ENCODE data around the gene ADAMTSL2.
"Not testable (repeated sequence)": the region's sequence is repeated elsewhere in the genome, so short reads cannot be mapped to it uniquely, and the experiment has no call there.

ADAMTSL2 gene

DNA sequence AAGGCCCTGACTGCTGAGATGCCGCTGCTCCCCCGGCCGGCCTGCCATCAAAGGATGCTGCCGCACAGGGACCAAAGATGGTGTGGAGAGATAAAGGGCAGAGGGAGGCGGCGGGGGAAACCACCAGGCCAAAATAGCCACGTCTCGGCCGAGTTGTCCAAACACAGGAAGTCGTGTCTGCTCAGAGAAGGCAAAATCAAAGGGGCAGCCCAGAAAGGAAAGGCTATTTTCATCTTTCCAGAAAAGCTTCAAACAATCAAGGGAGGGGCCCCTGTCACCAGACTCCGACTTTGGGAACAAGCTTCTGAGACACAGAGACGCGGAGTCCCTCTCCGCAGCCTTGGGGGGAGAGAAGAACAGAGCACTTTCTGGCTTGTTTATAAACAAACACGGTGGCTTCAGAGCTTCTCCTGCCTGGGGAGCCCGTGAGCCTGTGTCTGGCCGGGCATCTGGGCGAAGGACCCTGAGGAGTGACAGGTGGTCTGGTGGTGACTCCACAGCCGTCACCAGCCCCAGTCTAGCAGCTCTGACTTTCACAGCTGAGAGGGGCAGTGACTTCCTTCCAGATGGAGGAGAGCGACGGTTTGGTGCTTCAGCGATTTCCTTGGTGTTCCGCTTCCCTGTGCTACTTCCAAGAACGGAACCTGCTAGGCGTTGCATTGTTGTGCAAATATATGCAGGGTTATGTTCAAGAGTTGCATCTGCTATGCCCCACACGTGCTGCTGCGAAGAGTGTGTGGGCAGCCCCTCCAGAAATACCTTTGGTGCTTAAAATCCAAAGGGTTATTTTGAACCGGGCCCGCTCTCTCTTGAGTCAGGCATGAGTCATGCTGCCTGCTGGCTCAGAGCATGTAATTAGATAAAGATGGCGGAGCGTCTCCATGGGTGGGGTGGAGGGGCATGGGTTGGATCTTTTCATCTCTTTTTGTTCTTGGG is 24.0 kb downstream of the ADAMTSL2 start:
- Histone ChIP-seq H3K36me3 (ENCODE audit: insufficient read depth, low read depth, low read length) (no peaks in the 10 kb centered on the region), H3K9ac (ENCODE audit: low read depth, low read length) (no peak overlapping the region; the same call in 1 of the 2 replicates), H3K27me3 (ENCODE audit: insufficient read depth, low read length) (no peaks in the 10 kb centered on the region), H3K4me1 (ENCODE audit: insufficient read depth, low read length) (peaks cover 6% of the 10 kb centered on the region; the same call in 1 of the 2 replicates), H3K27ac (ENCODE audit: low read length) (no peak overlapping the region), H3K9me3 (ENCODE audit: insufficient read depth, low read depth, low read length) (no peaks in the 10 kb centered on the region), H3K4me3 (ENCODE audit: low read length) (no peak overlapping the region; the same call in 1 of the 2 replicates)

- H3K36me3 ChIP-seq (ENCODE audit: insufficient read depth, low read depth, low read length): no peaks in the 10 kb centered on the region
- H3K9ac ChIP-seq (ENCODE audit: low read depth, low read length): no peak overlapping the region
- no peak overlapping the region for H3K27ac ChIP-seq (ENCODE audit: low read length)
- H3K4me3 ChIP-seq (ENCODE audit: low read length): no peak overlapping the region
- H3K4me1 ChIP-seq (ENCODE audit: insufficient read depth, low read length): peaks cover 6% of the 10 kb centered on the region; the same call in 1 of the 2 replicates
- H3K27me3 ChIP-seq (ENCODE audit: insufficient read depth, low read length): no peaks in the 10 kb centered on the region
- H3K9me3 ChIP-seq (ENCODE audit: insufficient read depth, low read depth, low read length): no peaks in the 10 kb centered on the region
Observed at GRCh38 chr9:133560311-133560710, 25.8 kb downstream of the ADAMTSL2 start.

DNA sequence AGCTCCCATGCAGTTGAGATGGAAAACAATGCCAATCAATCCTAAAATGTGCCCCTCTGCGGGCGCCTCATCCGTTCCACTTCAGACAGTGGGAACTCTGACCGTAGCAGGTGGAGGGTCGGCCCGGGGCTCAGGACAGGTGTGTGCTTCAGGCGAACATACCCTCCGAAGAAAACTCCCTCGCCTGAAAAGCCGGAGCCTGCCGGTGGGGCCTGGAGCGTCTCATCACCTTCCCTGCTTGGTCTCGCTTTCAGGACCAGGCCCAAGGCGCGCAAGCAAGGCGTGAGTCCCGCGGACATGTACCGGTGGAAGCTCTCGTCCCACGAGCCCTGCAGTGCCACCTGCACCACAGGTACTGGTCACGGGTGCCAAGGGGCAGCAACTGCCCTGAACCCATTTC is 26.4 kb downstream of the ADAMTSL2 start:
- Histone ChIP-seq H3K27ac (ENCODE audit: low read length) (no peak overlapping the region), H3K9ac (ENCODE audit: low read depth, low read length) (no peak overlapping the region), H3K9me3 (ENCODE audit: insufficient read depth, low read depth, low read length) (no peaks in the 10 kb centered on the region), H3K27me3 (ENCODE audit: insufficient read depth, low read length) (no peaks in the 10 kb centered on the region), H3K4me3 (ENCODE audit: low read length) (no peak overlapping the region), H3K36me3 (ENCODE audit: insufficient read depth, low read depth, low read length) (no peaks in the 10 kb centered on the region), H3K4me1 (ENCODE audit: insufficient read depth, low read length) (peaks cover 6% of the 10 kb centered on the region; the same call in 1 of the 2 replicates)

DNA sequence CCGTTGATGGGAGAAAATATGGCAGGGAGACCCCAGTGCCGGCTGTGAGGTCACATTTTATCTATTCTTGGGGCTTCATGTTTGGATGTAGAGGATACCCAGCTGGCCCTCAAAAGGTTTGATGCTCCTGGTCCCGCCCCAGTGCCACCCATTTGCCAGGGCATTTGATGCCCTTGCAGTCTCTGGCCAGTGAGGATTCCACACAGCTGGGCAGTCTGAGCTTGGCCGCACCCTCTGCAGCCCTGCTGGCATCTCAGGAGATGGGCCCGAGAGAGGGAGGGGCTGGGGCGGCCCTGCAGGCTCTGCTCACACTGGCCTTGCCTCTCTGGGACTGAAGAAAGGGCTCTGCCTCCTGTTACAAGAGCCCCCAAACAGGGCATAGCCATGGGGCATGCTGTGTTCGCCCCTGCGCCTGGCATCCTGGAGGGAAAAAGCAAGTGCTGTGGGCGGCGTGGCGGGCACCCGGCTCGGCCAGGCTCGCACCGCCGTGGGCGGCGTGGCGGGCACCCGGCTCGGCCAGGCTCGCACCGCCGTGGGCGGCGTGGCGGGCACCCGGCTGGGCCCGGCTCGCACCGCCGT is 27.6 kb downstream of the ADAMTSL2 start:
- no peak overlapping the region for H3K27ac ChIP-seq (ENCODE audit: low read length)
- H3K4me3 ChIP-seq (ENCODE audit: low read length): no peak overlapping the region
- no peak overlapping the region for H3K9ac ChIP-seq (ENCODE audit: low read depth, low read length)
- H3K27me3 ChIP-seq (ENCODE audit: insufficient read depth, low read length): no peaks in the 10 kb centered on the region
- H3K36me3 ChIP-seq (ENCODE audit: insufficient read depth, low read depth, low read length): no peaks in the 10 kb centered on the region
- peaks cover 6% of the 10 kb centered on the region; the same call in 1 of the 2 replicates for H3K4me1 ChIP-seq (ENCODE audit: insufficient read depth, low read length)
- H3K9me3 ChIP-seq (ENCODE audit: insufficient read depth, low read depth, low read length): no peaks in the 10 kb centered on the region

DNA sequence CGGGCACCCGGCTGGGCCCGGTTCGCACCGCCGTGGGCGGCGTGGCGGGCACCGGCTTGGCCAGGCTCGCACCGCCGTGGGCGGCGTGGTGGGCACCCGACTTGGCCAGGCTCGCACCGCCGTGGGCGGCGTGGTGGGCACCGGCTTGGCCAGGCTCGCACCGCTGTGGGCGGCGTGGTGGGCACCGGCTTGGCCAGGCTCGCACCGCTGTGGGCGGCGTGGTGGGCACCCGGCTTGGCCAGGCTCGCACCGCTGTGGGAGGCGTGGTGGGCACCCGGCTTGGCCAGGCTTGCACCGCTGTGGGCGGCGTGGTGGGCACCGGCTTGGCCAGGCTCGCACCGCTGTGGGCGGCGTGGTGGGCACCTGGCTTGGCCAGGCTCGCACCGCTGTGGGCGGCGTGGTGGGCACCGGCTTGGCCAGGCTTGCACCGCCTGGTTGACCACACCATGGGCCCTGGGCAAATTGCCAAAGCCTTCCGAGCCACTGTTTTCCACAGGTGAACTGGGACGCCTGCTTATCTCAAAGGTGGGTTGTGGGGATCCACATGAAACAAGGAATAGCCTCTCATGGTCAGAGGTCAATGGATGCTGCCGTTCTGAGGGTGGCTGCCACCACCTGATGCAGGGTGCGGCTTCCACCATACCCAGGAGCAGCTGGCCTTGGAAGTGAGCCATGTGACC is 28.2 kb downstream of the ADAMTSL2 start:
- Histone ChIP-seq H3K36me3 (ENCODE audit: insufficient read depth, low read depth, low read length) (no peaks in the 10 kb centered on the region), H3K9me3 (ENCODE audit: insufficient read depth, low read depth, low read length) (no peaks in the 10 kb centered on the region), H3K9ac (ENCODE audit: low read depth, low read length) (no peak overlapping the region), H3K27me3 (ENCODE audit: insufficient read depth, low read length) (no peaks in the 10 kb centered on the region), H3K27ac (ENCODE audit: low read length) (no peak overlapping the region), H3K4me3 (ENCODE audit: low read length) (no peak overlapping the region), H3K4me1 (ENCODE audit: insufficient read depth, low read length) (peaks cover 6% of the 10 kb centered on the region; the same call in 1 of the 2 replicates)

GRCh38 chr9:133563291-133563796 is 28.8 kb downstream of the ADAMTSL2 start:
- no peaks in the 10 kb centered on the region for H3K9me3 ChIP-seq (ENCODE audit: insufficient read depth, low read depth, low read length)
- no peaks in the 10 kb centered on the region for H3K36me3 ChIP-seq (ENCODE audit: insufficient read depth, low read depth, low read length)
- no peak overlapping the region for H3K4me3 ChIP-seq (ENCODE audit: low read length)
- H3K9ac ChIP-seq (ENCODE audit: low read depth, low read length): no peak overlapping the region
- H3K27ac ChIP-seq (ENCODE audit: low read length): no peak overlapping the region
- peaks cover 5% of the 10 kb centered on the region; the same call in 1 of the 2 replicates for H3K4me1 ChIP-seq (ENCODE audit: insufficient read depth, low read length)
- no peaks in the 10 kb centered on the region for H3K27me3 ChIP-seq (ENCODE audit: insufficient read depth, low read length)

GRCh38 chr9:133563814-133564213 is 29.3 kb downstream of the ADAMTSL2 start:
- not testable (repeated sequence) for H3K9ac ChIP-seq (ENCODE audit: low read depth, low read length); H3K4me3 ChIP-seq (ENCODE audit: low read length)

DNA sequence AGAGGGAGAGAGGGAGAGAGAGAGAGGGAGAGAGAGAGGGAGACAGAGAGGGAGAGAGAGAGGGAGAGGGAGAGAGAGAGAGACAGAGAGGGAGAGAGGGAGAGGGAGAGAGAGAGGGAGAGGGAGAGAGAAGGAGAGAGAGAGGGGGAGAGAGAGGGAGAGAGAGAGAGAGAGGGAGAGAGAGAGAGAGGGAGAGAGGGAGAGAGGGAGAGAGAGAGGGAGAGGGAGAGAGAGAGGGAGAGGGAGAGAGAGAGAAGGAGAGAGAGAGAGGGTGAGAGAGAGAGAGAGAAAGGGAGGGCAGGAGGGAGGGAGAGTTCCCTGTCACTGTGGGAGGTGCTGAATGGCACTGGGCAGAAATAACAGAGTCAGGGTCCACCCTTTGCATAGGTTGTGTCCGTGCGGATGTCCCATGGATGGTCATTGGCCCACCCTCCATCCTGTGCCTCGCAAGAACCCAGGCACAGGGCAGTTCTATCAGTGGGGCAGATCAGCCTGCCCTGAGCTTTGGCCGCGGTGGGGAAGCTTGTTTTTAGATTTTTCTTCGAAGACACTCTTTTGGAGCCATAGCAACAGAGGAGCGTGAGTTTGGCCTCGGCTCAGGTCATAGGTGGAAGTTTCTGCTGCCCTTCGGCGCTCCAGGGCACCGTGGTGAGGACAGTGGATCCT is 30.1 kb downstream of the ADAMTSL2 start:
- Histone ChIP-seq H3K4me1 (ENCODE audit: insufficient read depth, low read length) (no peaks in the 10 kb centered on the region), H3K36me3 (ENCODE audit: insufficient read depth, low read depth, low read length) (no peaks in the 10 kb centered on the region), H3K27ac (ENCODE audit: low read length) (no peak overlapping the region), H3K9ac (ENCODE audit: low read depth, low read length) (no peak overlapping the region), H3K4me3 (ENCODE audit: low read length) (no peak overlapping the region), H3K27me3 (ENCODE audit: insufficient read depth, low read length) (no peaks in the 10 kb centered on the region), H3K9me3 (ENCODE audit: insufficient read depth, low read depth, low read length) (no peaks in the 10 kb centered on the region)

More at GRCh38 chr9:133563814-133564213, 29.3 kb downstream of the ADAMTSL2 start:
- not testable (repeated sequence) for H3K27me3 ChIP-seq (ENCODE audit: insufficient read depth, low read length); H3K36me3 ChIP-seq (ENCODE audit: insufficient read depth, low read depth, low read length); H3K9me3 ChIP-seq (ENCODE audit: insufficient read depth, low read depth, low read length); H3K27ac ChIP-seq (ENCODE audit: low read length); H3K4me1 ChIP-seq (ENCODE audit: insufficient read depth, low read length)

- Histone ChIP-seq H3K27me3 (ENCODE audit: insufficient read depth, low read length) (no peaks in the 10 kb centered on the region), H3K4me3 (ENCODE audit: low read length) (no peak overlapping the region), H3K36me3 (ENCODE audit: insufficient read depth, low read depth, low read length) (no peaks in the 10 kb centered on the region), H3K9me3 (ENCODE audit: insufficient read depth, low read depth, low read length) (no peaks in the 10 kb centered on the region), H3K9ac (ENCODE audit: low read depth, low read length) (no peak overlapping the region), H3K4me1 (ENCODE audit: insufficient read depth, low read length) (no peaks in the 10 kb centered on the region), H3K27ac (ENCODE audit: low read length) (no peak overlapping the region)
Observed at GRCh38 chr9:133566382-133566781, 31.9 kb downstream of the ADAMTSL2 start.

GRCh38 chr9:133566817-133567216 is 32.3 kb downstream of the ADAMTSL2 start:
- H3K27me3 ChIP-seq (ENCODE audit: insufficient read depth, low read length): no peaks in the 10 kb centered on the region
- no peak overlapping the region for H3K4me3 ChIP-seq (ENCODE audit: low read length)

DNA sequence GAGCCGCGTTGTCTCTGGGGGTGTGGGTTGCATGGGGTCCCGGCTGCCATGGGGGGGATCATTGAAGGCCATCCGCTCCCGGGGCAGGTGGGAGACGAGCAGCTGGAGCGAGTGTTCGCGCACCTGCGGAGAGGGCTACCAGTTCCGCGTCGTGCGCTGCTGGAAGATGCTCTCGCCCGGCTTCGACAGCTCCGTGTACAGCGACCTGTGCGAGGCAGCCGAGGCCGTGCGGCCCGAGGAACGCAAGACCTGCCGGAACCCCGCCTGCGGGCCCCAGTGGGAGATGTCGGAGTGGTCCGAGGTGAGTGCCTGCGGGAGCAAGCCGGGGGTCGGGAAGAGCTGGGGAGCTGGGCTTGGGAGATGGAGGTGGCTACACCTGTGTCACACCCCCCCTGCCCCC is 33.7 kb downstream of the ADAMTSL2 start:
- no peaks in the 10 kb centered on the region for H3K27me3 ChIP-seq (ENCODE audit: insufficient read depth, low read length)
- no peaks in the 10 kb centered on the region for H3K9me3 ChIP-seq (ENCODE audit: insufficient read depth, low read depth, low read length)
- H3K27ac ChIP-seq (ENCODE audit: low read length): no peak overlapping the region
- H3K4me3 ChIP-seq (ENCODE audit: low read length): no peak overlapping the region
- no peak overlapping the region for H3K9ac ChIP-seq (ENCODE audit: low read depth, low read length)
- no peaks in the 10 kb centered on the region for H3K4me1 ChIP-seq (ENCODE audit: insufficient read depth, low read length)
- H3K36me3 ChIP-seq (ENCODE audit: insufficient read depth, low read depth, low read length): no peaks in the 10 kb centered on the region

More at GRCh38 chr9:133566817-133567216, 32.3 kb downstream of the ADAMTSL2 start:
- Histone ChIP-seq H3K36me3 (ENCODE audit: insufficient read depth, low read depth, low read length) (no peaks in the 10 kb centered on the region), H3K9me3 (ENCODE audit: insufficient read depth, low read depth, low read length) (no peaks in the 10 kb centered on the region), H3K9ac (ENCODE audit: low read depth, low read length) (no peak overlapping the region), H3K27ac (ENCODE audit: low read length) (no peak overlapping the region), H3K4me1 (ENCODE audit: insufficient read depth, low read length) (no peaks in the 10 kb centered on the region)

Measured in iPS-20b (cell line).